T-cell (primary cell): ENCODE measurements around the gene TEPSIN. TPM values are rescaled to one million over a fixed set of nuclear protein-coding genes. Genes with fewer than 3 reads are reported as not detected.

ENCODE experiments used
- ATAC-seq, 4 experiments: fragments of 200-7000 bp in 3 of 4; fragments of 150-1000 bp in 1 of 4; cut with Tn5 transposase; replicated peaks in 1 of 4; 1 replicate in 3 of 4; 2 replicates in 1 of 4; pipeline ENCODE4 v1.10.0; 2021; ENCODE audit warnings: moderate library complexity in 3 of 4, mild to moderate bottlenecking in 2 of 4, moderate number of reproducible peaks in 1 of 4
- CTCF ChIA-PET, 2 donors: fragments of 300-600 bp; sonication (Branson Sonifier 250); formaldehyde crosslinking; loops; one replicate each; lab custom pipeline; 2022; ENCODE audit warnings: antibody characterized with exemption in 2 of 2; lab: Charles Lee
- POLR2A ChIA-PET, 2 donors: fragments of 300-600 bp; sonication (Branson Sonifier 250); formaldehyde crosslinking; loops; one replicate each; lab custom pipeline; 2022; ENCODE audit warnings: antibody characterized with exemption in 2 of 2; lab: Charles Lee
- DNase-seq, 35 experiments: peaks; one replicate each; pipeline versions ENCODE4 v3.0.0 to v3.0.0-alpha.2; 2013 to 2023
- H3K27ac ChIP-seq: one replicate; pipeline ENCODE4 v1.5.1; 2013; ENCODE audit warnings: low read length
- H3K27me3 ChIP-seq, 2 experiments: replicated peaks in 1 of 2; 1 replicate in 1 of 2; 2 replicates in 1 of 2; pipeline versions ENCODE4 v1.6.1 to v1.7.0; 2013; ENCODE audit warnings: low read length in 1 of 2, mixed read lengths in 1 of 2; ENCODE audit not compliant: control insufficient read depth in 2 of 2, insufficient read depth in 2 of 2; ENCODE audit errors: extremely low read depth in 1 of 2
- H3K36me3 ChIP-seq, 2 donors: 1 replicate in 1 of 2; 2 replicates in 1 of 2; pipeline versions ENCODE4 v1.6.1 to v1.7.0; 2013; ENCODE audit warnings: low read length in 1 of 2; ENCODE audit not compliant: control insufficient read depth in 2 of 2, insufficient read depth in 1 of 2; ENCODE audit errors: extremely low read depth in 1 of 2
- H3K4me1 ChIP-seq, 2 experiments: 1 replicate in 1 of 2; 2 replicates in 1 of 2; pipeline versions ENCODE4 v1.6.1 to v1.7.0; 2013; ENCODE audit warnings: low read length in 2 of 2, mixed read lengths in 1 of 2; ENCODE audit not compliant: insufficient read depth in 2 of 2, control insufficient read depth in 1 of 2; ENCODE audit errors: extremely low read depth in 1 of 2
- H3K4me3 ChIP-seq, 2 donors: 1 replicate in 1 of 2; 2 replicates in 1 of 2; pipeline versions ENCODE4 v1.5.1 to v1.7.0; 2013; ENCODE audit warnings: mild to moderate bottlenecking in 2 of 2, low read length in 1 of 2, moderate library complexity in 1 of 2; ENCODE audit not compliant: control insufficient read depth in 1 of 2; ENCODE audit errors: extremely low read depth in 1 of 2
- H3K9me3 ChIP-seq: 2 replicates; pipeline ENCODE4 v1.7.0; 2013
- H3K27ac Mint-ChIP-seq, 2 donors: one replicate each; pipeline ENCODE4 v1.8.0; 2020 to 2021; ENCODE audit warnings: mild to moderate bottlenecking in 2 of 2, mixed read lengths in 2 of 2
- H3K27me3 Mint-ChIP-seq, 2 donors: one replicate each; pipeline ENCODE4 v1.8.0; 2021 to 2022; ENCODE audit warnings: mixed read lengths in 2 of 2
- H3K36me3 Mint-ChIP-seq: one replicate; pipeline ENCODE4 v1.8.0; 2021; ENCODE audit warnings: mixed read lengths
- H3K4me1 Mint-ChIP-seq, 3 donors: one replicate each; pipeline ENCODE4 v1.8.0; 2020 to 2022; ENCODE audit warnings: mixed read lengths in 3 of 3, mild to moderate bottlenecking in 1 of 3
- H3K4me3 Mint-ChIP-seq, 3 donors: one replicate each; pipeline ENCODE4 v1.8.0; 2020 to 2022; ENCODE audit warnings: mild to moderate bottlenecking in 3 of 3, mixed read lengths in 3 of 3, moderate library complexity in 3 of 3
- H3K9me3 Mint-ChIP-seq, 3 donors: one replicate each; pipeline ENCODE4 v1.8.0; 2020 to 2022; ENCODE audit warnings: mixed read lengths in 3 of 3
- WGBS: methylation state at CpG from one replicate; pipeline ENCODE4 v1.1.5; 2013; ENCODE audit warnings: missing lambda C conversion rate; ENCODE audit not compliant: insufficient coverage; 5-methylcytosine and 5-hydroxymethylcytosine counted together
- total RNA-seq, 35 experiments: library from RNA in 6 of 35; stranded (reverse) in 6 of 35; fragments of 120-200 nt in 1 of 35; gene quantifications; one replicate each; pipeline versions ENCODE4 v1.2.1 to v1.2.4 and lab custom pipeline; 2013 to 2026

The TEPSIN gene, protein sequence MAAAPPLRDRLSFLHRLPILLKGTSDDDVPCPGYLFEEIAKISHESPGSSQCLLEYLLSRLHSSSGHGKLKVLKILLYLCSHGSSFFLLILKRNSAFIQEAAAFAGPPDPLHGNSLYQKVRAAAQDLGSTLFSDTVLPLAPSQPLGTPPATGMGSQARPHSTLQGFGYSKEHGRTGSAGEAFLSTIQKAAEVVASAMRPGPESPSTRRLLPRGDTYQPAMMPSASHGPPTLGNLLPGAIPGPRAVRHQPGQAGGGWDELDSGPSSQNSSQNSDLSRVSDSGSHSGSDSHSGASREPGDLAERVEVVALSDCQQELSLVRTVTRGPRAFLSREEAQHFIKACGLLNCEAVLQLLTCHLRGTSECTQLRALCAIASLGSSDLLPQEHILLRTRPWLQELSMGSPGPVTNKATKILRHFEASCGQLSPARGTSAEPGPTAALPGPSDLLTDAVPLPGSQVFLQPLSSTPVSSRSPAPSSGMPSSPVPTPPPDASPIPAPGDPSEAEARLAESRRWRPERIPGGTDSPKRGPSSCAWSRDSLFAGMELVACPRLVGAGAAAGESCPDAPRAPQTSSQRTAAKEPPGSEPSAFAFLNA
- total RNA-seq (100 to 1,000 TPM in 3 of 5 donors, 10 to 100 TPM in 2; 73.8 to 169 (median 161) TPM), total RNA-seq (lab: John Stamatoyannopoulos, UW) (25.3 to 116 (median 68.0) reads per million in 29 experiments)
- 30.5 TPM for total RNA-seq (2013)

DNA sequence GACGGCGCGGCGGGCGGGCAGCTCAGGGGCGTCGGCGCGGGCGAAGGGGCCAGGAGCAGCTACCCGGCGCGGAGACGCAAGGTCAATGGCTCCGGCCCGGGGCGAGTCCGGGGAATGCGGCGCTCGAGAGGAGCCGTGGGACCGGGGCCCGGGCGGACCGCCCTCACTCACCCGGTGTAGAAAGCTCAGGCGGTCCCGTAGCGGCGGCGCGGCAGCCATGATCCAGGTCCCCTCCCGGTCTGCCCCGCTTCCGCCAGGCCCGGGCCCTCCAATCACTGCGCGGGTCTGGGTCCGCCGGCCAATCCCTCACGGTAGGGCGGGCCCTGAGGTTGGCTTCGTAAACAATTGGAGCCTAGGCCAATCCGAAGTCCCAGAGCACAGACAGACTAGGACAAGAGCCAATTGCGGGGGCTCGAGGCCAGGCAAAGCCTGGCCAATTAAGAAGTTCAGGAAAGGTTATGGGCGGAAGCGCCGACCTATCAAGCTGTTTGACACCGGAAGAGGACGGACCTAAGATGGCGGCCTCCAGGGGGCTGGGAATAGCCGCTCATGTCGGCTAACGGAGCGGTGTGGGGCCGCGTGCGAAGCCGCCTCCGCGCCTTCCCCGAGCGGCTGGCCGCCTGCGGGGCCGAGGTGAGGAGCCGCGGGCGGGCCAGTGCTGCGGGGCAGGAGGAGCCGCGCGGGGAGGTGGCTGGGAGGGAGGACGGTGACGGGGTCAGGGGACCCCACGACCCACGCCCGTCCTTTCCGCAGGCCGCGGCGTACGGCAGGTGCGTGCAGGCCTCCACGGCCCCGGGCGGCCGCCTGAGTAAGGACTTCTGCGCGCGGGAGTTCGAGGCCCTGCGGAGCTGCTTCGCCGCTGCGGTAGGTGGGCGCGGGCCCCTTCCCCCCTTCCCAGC, at the start of gene TEPSIN, which contains the start of gene NDUFAF8:
Gene TEPSIN (minus strand): TSS at position 241 of the 899 bp plus-strand sequence. CDS start 22 bp downstream, at position 219.
Gene NDUFAF8 (plus strand): TSS at position 504 of the 899 bp plus-strand sequence. CDS start 46 bp downstream, at position 550.
- under 1% methylated on average over 99 of the region's 100 CpGs for WGBS
- no peaks in the 10 kb centered on the region for H3K27me3 ChIP-seq
- no peaks in the 10 kb centered on the region for H3K27me3 Mint-ChIP-seq
- H3K27ac Mint-ChIP-seq = peak within 1 kb of the TSS; percentile 82 to 92
- DNase-seq (peak; percentile 82 to 99 (median 96)), ATAC-seq (peak; percentile 94 to 98 (median 97))
- H3K4me1 Mint-ChIP-seq = peaks cover 42 to 56% (median 47%) of the 10 kb centered on the region in 3 donors
- H3K9me3 Mint-ChIP-seq = no peaks in the 10 kb centered on the region
- H3K4me3 Mint-ChIP-seq = peak within 1 kb of the TSS; percentile 91 to 94 (median 92)
- H3K36me3 ChIP-seq = no peaks in the 10 kb centered on the region
- H3K27ac ChIP-seq = no peak within 1 kb of the TSS
- peaks cover 11 to 58% of the 10 kb centered on the region in 2 experiments for H3K4me1 ChIP-seq
- H3K9me3 ChIP-seq = no peaks in the 10 kb centered on the region
- POLR2A ChIA-PET = interaction anchor here (0.6 to 1.3 kb wide), 2 partner anchors 16 to 53 kb away, joined by 4 to 5 read pairs; partner anchors contain the start of gene CEP131 (in 1 of the 2)
- H3K36me3 Mint-ChIP-seq = peaks cover 7% of the 10 kb centered on the region
- peak within 1 kb of the TSS; percentile 78 to 79 for H3K4me3 ChIP-seq
- CTCF ChIA-PET = interaction anchor here in 1 of 2 donors (1.0 to 1.8 kb wide), 3 partner anchors 15 to 53 kb away, joined by 4 to 15 read pairs (median 5); partner anchors contain the start of gene CEP131

DNA sequence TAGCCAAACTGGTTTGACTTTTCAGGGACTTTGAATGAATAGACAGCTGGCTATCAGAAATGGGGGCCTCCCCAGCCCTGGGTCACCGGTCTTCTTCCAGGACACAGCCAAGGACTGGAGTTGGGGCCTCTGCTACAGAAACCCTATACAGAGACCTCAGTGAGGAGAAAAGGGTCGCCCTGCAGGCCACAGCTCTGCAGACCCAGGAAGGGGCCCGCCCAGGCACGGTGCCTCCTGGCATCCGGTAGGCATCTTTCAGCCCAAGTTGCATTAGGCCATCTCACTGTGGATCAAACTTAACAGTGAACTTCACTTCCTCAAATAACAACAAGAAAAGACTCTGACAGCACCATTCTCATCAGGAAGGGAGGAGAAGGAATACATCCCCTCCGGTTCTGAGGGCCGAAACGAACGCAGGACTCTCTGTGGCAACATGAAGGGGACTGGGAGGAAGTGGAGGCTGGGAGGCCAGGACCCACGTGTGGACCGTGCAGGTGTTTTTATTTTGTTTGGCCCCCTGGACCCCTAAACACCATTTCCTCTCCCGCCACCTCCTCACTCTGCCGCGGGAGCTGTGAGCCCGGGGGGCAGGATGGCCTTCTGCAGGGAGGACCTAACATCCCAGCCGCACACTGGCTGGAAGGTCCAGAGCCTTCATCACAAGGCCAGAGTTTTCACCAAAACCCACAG, 49.0 kb upstream of the TEPSIN start:
- 89% methylated on average over 4 of the region's 16 CpGs for WGBS

DNA sequence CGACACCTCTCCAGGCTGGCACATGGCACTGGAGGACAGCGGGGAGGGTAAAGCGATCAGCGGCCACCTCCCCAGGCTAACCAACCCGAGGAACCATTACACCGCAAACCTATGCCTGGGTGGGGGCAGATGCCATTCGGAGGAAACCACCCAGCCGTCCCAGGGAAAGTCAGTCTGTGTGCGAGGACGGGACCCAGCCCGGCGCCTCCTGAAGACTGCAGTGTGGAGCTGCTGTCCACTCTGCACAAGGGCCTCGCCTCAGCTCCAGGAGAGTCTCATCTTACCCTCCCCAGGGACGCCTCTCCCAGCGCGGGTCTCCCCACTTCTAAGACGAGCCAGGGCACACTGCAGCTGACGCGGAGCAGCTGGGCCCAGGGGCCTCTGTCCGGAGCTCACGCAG, 48.3 kb upstream of the TEPSIN start:
- Mint-ChIP-seq H3K36me3 (peaks cover 9% of the 10 kb centered on the region), H3K4me1 (peaks cover 28 to 62% (median 53%) of the 10 kb centered on the region in 3 donors), H3K4me3 (peak overlapping the region in 1 of 3 donors; percentile 88), H3K9me3 (no peaks in the 10 kb centered on the region), H3K27ac (peak overlapping the region; percentile 86 to 87), H3K27me3 (no peaks in the 10 kb centered on the region)
- POLR2A ChIA-PET = interaction anchor here in 1 of 2 donors (0.7 kb wide), 1 partner anchor 812 kb away, joined by 5 read pairs; no protein-coding TSS in a partner anchor
- no peak overlapping the region for H3K4me3 ChIP-seq
- H3K27me3 ChIP-seq = no peaks in the 10 kb centered on the region
- H3K36me3 ChIP-seq = peaks cover 19 to 47% of the 10 kb centered on the region in 2 donors
- DNase-seq = no peak
- CTCF ChIA-PET = no interaction called here
- H3K9me3 ChIP-seq = no peaks in the 10 kb centered on the region
- WGBS = 86% methylated on average over 15 of the region's 21 CpGs
- H3K27ac ChIP-seq = peak overlapping the region; percentile 28
- H3K4me1 ChIP-seq = peaks cover 23 to 61% of the 10 kb centered on the region in 2 experiments
- no peak for ATAC-seq

More for the DNA sequence above, 49.0 kb upstream of the TEPSIN start:
- ATAC-seq (no peak), DNase-seq (peak in 1 of 35 experiments; percentile 20)
- Mint-ChIP-seq H3K36me3 (peaks cover 9% of the 10 kb centered on the region), H3K9me3 (no peaks in the 10 kb centered on the region), H3K4me3 (peak overlapping the region in 1 of 3 donors; percentile 88), H3K4me1 (peaks cover 28 to 67% (median 55%) of the 10 kb centered on the region in 3 donors), H3K27me3 (no peaks in the 10 kb centered on the region), H3K27ac (peak overlapping the region; percentile 86 to 87)
- no peaks in the 10 kb centered on the region for H3K27me3 ChIP-seq
- no peak overlapping the region for H3K4me3 ChIP-seq
- H3K27ac ChIP-seq = peak overlapping the region; percentile 28
- H3K9me3 ChIP-seq = no peaks in the 10 kb centered on the region
- peaks cover 25 to 67% of the 10 kb centered on the region in 2 experiments for H3K4me1 ChIP-seq
- POLR2A ChIA-PET = no interaction called here
- CTCF ChIA-PET = no interaction called here
- peaks cover 17 to 40% of the 10 kb centered on the region in 2 donors for H3K36me3 ChIP-seq

DNA sequence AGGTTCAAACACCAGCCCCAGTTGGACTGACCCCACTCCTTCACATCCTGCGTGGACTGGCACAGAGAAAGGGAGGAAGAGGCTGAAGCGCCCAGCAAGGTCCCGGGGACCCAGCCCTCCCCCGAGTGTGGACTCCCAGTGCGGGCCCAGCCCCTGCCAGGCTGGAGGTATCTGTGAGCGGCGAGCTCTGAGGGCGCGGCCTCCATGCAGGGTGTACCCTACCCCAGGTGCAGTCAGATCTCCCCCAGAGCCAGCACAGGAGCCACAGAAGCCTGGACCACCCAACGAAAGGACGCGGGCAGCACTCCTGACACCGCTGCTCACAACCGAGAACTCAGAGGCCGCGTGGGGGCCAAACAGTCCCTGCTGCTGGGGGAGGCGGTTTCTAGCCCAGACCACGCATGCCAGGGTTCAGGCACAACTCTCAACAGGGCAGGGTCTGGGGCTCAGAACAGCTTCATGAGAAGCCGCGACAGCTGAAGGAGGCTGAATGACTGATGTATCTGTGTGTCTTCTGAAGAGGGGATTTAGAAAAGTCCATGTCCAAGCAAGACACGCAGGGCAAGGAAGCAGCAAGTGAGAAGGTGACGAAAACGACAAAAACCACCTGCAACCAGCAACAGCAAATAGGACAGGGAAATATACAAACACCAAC, 47.8 kb upstream of the TEPSIN start:
- peak overlapping the region in 2 of 3 donors; percentile 51 to 88 for H3K4me3 Mint-ChIP-seq
- WGBS = 89% methylated on average over 12 of the region's 23 CpGs
- peak overlapping the region; percentile 86 to 87 for H3K27ac Mint-ChIP-seq
- H3K4me1 ChIP-seq = peaks cover 23 to 56% of the 10 kb centered on the region in 2 experiments
- H3K4me1 Mint-ChIP-seq = peaks cover 28 to 59% (median 51%) of the 10 kb centered on the region in 3 donors
- no peaks in the 10 kb centered on the region for H3K9me3 Mint-ChIP-seq
- peak overlapping the region; percentile 66 for H3K27ac ChIP-seq
- peaks cover 9% of the 10 kb centered on the region for H3K36me3 Mint-ChIP-seq
- H3K9me3 ChIP-seq = no peaks in the 10 kb centered on the region
- DNase-seq (no peak), ATAC-seq (no peak)
- no peaks in the 10 kb centered on the region for H3K27me3 Mint-ChIP-seq
- no peak overlapping the region for H3K4me3 ChIP-seq
- POLR2A ChIA-PET = interaction anchor here in 1 of 2 donors (0.7 kb wide), 1 partner anchor 811 kb away, joined by 5 read pairs; no protein-coding TSS in a partner anchor
- CTCF ChIA-PET = no interaction called here
- no peaks in the 10 kb centered on the region for H3K27me3 ChIP-seq
- H3K36me3 ChIP-seq = peaks cover 24 to 52% of the 10 kb centered on the region in 2 donors

DNA sequence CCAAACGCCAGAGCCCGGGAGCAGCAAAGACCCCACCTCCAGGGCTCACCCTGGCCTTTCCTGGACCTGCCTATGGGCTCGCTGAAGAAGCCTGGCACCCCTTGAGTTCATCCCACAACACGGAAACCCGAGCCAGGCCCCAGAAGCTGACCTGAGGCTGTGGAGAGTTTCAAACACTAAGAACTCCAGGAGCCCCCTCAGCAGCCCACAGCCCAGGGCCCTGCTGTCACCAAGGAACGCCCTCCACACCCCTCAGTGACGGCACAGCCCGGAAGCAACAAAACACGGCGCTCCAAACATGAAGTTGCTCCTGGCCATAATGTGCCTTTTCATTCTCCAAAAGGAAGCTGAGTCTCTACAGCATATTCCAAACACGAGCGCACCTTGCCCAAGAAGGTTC, 47.0 kb upstream of the TEPSIN start:
- H3K36me3 ChIP-seq = peaks cover 29 to 56% of the 10 kb centered on the region in 2 donors
- Mint-ChIP-seq H3K4me3 (peak overlapping the region; percentile 79 to 88 (median 82)), H3K27me3 (no peaks in the 10 kb centered on the region), H3K27ac (peak overlapping the region; percentile 86 to 87), H3K4me1 (peaks cover 28 to 54% (median 46%) of the 10 kb centered on the region in 3 donors), H3K36me3 (peaks cover 9% of the 10 kb centered on the region), H3K9me3 (no peaks in the 10 kb centered on the region)
- peak overlapping the region; percentile 66 for H3K27ac ChIP-seq
- no peak for DNase-seq
- no peak for ATAC-seq
- CTCF ChIA-PET = no interaction called here
- H3K4me1 ChIP-seq = peaks cover 23 to 51% of the 10 kb centered on the region in 2 experiments
- peak overlapping the region; percentile 61 to 83 for H3K4me3 ChIP-seq
- WGBS = 53% methylated on average over 11 of the region's 12 CpGs
- no peaks in the 10 kb centered on the region for H3K27me3 ChIP-seq
- H3K9me3 ChIP-seq = no peaks in the 10 kb centered on the region
- POLR2A ChIA-PET = no interaction called here
